HCEC 1CT (cell line): Measurements from ENCODE around the gene PDCD11.
"Not testable (repeated sequence)": the region's sequence is repeated elsewhere in the genome, so short reads cannot be mapped to it uniquely, and the experiment has no call there.

Experiments
- DNase-seq: peaks from one replicate; pipeline ENCODE4 v3.0.0-alpha.2; 2017

PDCD11 gene, protein sequence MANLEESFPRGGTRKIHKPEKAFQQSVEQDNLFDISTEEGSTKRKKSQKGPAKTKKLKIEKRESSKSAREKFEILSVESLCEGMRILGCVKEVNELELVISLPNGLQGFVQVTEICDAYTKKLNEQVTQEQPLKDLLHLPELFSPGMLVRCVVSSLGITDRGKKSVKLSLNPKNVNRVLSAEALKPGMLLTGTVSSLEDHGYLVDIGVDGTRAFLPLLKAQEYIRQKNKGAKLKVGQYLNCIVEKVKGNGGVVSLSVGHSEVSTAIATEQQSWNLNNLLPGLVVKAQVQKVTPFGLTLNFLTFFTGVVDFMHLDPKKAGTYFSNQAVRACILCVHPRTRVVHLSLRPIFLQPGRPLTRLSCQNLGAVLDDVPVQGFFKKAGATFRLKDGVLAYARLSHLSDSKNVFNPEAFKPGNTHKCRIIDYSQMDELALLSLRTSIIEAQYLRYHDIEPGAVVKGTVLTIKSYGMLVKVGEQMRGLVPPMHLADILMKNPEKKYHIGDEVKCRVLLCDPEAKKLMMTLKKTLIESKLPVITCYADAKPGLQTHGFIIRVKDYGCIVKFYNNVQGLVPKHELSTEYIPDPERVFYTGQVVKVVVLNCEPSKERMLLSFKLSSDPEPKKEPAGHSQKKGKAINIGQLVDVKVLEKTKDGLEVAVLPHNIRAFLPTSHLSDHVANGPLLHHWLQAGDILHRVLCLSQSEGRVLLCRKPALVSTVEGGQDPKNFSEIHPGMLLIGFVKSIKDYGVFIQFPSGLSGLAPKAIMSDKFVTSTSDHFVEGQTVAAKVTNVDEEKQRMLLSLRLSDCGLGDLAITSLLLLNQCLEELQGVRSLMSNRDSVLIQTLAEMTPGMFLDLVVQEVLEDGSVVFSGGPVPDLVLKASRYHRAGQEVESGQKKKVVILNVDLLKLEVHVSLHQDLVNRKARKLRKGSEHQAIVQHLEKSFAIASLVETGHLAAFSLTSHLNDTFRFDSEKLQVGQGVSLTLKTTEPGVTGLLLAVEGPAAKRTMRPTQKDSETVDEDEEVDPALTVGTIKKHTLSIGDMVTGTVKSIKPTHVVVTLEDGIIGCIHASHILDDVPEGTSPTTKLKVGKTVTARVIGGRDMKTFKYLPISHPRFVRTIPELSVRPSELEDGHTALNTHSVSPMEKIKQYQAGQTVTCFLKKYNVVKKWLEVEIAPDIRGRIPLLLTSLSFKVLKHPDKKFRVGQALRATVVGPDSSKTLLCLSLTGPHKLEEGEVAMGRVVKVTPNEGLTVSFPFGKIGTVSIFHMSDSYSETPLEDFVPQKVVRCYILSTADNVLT (N-terminal part only)

DNA sequence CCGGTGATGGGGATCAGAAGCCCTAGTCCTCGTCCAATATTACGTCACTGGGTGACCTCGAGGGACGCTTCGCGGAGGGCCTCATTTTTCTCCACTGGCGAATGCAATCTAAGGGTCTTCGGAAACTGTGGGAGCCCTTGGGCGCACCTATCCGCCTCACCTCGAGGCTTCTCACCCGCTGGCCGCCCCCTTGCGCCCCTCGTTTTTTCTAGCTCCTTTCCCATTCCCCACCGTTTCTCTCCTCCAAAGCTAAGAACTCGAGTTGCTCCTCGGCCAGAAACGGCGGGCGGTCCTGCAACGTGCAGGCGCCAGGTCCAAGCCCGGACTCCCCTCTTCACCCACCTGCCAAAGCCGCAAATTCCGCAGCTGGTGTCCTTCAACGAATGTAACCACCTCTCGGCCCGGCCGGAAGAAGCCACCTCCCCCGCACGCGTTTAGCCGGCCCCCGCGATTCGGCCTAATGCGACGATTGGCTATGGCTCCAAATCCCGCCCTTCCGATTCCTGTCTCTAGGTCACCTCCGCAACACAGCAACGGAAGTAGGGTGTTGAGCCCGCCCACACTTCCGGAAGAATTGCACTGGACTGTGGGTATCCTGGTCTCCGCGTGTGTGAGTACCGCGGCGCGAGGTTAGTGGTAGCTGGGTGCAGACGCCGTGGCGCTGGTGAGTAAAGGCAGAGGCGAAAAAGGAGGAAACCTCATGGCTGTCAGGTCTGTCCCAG lies at the start of gene PDCD11, which contains the start of gene ATP5MK:
Gene PDCD11 (plus strand): TSS at position 560 of the 722 bp plus-strand sequence. CDS start 1,801 bp downstream, outside the sequence.
Gene ATP5MK (minus strand): TSS at position 409 of the 722 bp plus-strand sequence. CDS start 4,018 bp downstream, outside the sequence.
- DNase-seq: peak; percentile 99

DNA sequence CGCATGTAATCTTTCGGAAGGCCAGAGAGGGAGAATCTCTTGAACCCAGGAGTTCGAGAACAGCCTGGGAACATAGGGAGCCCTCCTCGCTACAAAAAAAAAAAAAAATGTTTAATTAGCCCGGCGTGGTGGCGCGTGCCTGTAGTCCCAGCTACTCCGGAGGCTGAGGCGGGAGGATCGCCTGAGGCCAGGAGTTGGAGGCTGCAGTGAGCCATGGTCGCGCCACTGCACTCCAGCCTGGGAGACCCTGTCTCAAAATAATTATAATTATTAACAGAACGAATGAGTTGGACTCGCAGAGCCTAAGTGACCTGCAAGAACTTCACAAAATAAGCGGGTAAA lies 46.3 kb upstream of the PDCD11 start:
- no peak for DNase-seq

DNA sequence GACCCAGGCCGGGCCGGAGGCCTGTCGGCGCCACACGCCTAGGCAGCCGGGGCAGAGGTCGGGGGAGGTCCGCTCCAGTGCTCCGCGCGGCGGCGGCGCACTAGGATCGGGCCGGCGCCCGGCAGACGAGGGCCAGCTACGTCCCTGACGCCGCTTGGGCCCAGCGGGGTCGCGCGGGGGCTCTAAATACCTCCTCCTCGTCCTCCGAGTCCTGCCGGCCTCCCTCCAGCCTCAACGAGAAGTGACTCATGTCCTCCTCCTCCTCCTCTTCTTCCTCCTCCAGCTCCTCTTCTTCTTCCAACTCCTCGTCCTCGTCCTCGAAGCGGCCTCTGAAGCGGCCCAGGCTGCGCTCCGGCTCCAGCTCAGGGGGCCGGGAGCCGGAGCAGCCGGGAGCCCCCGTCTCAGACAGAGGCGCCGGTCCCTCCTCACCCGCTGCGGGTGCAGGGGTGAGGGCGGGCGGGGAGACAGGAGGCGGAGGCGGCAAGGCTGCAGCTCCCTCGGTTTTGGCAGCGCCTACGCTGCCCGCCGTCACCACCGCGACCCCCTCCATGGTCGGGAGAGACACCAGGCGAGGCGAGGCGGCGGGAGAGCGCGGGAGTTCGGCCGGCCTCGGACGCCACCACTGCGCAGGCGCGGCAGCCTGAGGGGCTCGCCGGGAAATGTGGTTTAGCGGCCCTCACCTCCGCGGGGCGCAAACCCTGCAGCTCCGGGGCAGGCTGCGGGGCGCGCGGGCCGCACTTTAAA lies 45.7 kb upstream of the PDCD11 start, which contains the start of gene PCGF6:
Gene PCGF6 (minus strand): TSS at position 624 of the 744 bp plus-strand sequence. CDS start 74 bp downstream, at position 550.
- peak; percentile 74 for DNase-seq

DNA sequence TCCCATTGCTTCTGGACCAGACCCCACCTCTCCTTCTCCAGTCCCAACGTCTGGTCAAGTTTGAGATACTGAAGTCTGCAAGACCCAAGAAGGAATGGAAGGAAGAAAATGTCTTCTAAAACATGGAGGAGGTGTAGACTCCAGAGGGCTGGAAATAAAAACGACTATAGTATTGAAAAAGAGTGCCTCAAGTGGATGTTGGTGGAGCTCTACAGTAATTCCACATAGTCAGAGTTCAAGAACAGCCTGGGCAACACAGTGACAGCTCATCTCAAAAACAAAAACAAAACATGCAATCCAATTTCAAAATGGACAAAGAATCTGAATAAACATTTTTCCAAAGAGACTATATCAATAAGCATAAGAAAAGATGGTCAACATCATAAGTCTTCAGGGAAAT lies 43.1 kb upstream of the PDCD11 start:
- DNase-seq: no peak

DNA sequence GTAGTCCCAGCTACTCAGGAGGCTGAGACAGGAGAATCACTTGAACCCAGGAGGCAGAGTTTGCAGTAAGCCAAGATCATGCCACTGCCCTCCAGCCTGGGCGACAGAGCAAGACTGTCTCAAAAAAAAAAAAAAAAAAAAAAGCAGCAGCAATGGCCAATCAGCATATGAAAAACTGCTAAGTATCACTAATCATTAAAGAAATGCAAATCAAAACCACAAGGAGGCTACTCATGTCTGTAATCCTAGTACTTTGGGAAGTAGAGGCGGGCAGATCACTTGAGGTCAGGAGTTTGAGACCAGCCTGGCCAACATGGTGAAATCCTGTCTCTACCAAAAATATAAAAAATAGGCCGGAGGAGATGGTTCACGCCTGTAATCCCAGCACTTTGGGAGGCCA lies 41.9 kb upstream of the PDCD11 start:
- DNase-seq: not testable (repeated sequence)

DNA sequence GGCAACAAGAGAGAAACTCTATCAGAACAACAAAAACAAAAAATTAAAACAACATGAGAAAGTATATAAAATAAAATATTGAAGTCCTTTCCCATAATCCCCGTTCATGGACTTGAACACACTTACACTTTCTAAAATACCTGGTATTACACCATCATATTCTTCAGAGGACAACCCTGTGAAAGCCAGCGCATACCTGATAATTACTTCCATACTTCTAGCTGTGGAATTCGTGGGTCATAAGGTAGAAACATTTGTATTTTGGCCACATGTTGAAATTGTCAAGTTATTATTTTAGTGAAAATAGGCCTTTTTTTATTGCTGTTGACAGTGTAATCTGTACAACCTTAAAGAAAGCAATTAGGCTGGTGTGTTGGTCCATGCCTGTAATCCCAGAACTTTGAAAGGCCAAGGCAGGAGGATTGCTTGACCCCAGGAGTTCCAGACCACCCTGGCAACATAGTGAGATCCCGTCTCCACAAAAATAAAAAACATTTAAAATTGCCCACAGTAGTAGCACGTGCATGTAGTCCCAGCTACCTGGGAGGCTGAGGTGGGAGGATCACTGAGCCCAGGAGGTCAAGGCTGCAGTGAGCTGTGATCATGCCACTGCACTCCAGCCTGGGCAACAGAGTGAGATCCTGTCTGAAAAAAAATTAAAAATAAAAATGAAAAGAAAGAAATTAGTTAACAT lies 40.4 kb upstream of the PDCD11 start:
- no peak for DNase-seq

DNA sequence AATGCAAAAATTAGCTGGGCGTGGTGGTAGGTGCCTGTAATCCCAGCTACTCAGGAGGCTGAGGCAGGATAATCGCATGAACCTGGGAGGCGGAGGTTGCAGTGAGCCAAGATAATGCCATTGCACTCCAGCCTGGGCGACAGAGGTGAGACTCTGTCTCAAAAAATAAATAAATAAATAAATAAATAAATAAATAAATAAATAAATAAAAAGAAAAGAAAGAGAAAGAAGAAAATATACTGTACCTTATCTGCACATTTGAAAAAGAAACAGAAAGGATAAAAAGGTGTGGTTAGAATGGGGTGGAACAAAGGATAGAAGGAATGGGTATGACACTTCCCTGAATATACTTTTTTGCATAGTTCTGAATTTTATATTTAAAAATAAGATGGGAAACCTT lies 36.9 kb upstream of the PDCD11 start:
- not testable (repeated sequence) for DNase-seq

DNA sequence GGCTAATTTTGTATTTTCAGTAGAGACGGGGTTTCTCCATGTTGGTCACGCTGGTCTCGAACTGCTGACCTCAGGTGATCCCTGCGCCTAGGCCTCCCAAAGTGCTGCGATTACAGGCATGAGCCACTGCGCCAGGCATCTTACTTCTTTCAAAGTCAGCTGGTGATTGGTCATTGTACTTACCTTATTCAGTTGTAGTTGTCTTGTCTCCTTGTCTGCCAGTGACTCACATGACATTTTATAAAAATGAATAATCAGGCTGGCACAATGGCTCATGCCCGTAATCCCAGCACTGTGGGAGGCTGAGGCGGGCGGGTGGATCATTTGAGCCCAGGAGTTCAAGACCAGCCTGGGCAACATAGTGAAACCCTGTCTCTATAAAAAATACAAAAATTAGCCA lies 35.6 kb upstream of the PDCD11 start:
- not testable (repeated sequence) for DNase-seq

DNA sequence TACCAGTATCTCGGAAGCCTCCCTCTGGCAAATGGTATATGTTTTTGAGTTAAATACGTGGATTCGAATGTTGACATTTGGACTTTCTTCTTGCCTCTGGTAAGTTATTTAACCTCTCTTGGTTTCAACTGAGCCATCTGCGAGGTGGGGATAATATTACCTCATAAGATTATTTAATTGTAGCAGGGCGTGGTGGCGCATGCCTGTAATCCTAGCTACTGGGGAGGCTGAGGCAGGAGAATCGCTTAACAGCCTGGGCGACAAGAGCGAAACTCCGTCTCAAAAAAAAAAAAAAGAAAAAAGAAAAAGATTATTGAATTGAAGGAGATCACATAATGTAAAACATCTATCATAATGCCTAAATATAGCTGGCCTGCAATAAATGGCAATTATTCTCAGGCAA lies 29.0 kb upstream of the PDCD11 start:
- no peak for DNase-seq

DNA sequence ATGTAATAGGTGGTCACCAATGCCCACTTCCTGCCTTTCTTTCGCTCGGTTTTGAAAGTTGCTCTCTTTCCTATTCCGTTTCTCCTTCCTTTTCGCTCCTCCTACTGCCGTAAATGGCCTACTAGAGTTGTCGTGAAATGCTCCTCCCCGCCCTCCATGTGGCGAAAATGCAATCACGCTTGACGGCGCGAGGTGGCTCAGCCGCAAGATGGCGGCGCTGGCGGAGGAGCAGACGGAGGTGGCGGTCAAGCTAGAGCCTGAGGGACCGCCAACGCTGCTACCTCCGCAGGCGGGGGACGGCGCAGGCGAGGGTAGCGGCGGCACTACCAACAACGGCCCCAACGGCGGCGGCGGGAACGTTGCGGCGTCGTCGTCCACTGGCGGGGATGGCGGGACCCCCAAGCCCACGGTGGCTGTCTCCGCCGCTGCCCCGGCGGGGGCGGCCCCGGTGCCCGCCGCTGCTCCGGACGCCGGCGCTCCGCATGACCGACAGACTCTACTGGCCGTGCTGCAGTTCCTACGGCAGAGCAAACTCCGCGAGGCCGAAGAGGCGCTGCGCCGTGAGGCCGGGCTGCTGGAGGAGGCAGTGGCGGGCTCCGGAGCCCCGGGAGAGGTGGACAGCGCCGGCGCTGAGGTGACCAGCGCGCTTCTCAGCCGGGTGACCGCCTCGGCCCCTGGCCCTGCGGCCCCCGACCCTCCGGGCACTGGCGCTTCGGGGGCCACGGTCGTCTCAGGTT lies 28.5 kb upstream of the PDCD11 start, which contains the start of gene TAF5:
Gene TAF5 (plus strand): TSS at position 195 of the 737 bp plus-strand sequence. CDS start 14 bp downstream, at position 209.
- peak; percentile 95 for DNase-seq

DNA sequence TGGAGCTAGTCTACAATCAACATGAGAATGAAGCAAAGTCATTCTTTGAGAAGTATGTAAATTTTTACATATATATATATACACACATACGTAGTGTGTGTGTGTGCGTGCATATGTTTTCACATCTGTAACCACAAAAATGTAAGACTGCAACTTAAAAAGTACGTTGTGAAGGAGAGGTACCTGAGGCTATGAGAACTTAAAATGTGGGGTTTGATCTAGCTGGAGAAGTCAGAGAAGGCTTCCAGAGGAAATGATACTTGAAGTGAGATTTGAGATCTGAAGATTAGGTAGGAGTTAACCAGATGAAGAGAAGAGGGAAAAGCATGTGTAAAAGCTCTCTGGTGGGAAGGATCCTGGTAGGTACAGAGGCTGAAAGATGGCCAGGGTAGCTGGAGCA lies 22.9 kb upstream of the PDCD11 start:
- DNase-seq: no peak

DNA sequence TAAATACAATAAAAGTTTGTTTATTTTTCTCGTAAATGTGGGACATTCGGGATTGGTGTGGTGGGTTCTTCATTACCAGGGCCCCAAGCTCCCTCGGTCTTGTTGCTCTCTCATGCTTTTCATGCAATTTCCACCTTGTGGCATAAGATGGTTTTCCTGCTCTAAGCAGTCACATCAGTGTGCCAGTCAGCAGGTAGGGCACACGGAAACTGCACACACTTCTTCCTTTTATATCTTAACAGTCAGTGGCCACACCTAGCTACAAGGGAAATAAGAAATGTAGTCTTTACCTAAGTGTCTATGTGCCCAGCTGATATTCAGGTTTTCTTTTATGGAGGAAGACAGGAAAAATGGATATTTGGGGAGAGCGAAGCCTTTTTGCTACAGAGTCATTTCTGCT lies 22.2 kb upstream of the PDCD11 start:
- no peak for DNase-seq

DNA sequence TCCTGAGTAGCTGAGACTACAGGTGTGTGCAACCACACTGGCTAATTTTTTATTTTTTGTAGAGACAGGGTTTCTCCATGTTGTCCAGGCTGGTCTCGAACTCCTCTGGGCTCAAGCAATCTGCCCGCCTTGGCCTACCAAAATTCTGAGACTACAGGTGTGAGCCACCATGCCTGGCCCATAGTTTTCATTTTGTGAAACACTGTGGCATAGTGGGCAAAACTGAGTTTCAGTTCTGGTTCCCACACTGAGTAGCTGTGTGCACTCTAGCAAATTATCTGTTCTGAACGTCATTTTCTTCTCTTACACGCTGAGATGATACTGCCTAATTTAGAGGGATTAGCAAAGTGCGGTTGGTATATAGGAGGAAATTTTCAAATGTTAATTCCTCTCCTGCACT lies 13.7 kb upstream of the PDCD11 start:
- no peak for DNase-seq

DNA sequence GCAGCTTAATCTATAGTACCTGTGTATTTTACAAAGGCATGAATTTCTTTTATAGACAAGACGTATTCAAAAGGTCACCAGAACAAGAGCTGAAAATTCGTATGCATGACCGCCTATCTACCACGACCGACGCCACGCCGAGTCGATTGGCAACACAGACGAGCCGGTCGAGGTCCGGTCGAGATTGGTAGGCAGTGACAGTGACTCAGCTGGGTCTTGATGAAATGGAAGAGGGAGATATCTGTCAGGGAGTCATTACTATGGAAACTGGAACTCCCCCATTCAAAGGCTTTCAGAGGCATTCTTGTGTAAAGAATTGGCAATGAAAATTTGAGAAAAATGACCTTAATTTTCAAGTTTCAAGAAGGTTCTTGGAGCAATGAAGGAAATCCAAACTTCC lies 2.2 kb upstream of the PDCD11 start:
- no peak for DNase-seq

DNA sequence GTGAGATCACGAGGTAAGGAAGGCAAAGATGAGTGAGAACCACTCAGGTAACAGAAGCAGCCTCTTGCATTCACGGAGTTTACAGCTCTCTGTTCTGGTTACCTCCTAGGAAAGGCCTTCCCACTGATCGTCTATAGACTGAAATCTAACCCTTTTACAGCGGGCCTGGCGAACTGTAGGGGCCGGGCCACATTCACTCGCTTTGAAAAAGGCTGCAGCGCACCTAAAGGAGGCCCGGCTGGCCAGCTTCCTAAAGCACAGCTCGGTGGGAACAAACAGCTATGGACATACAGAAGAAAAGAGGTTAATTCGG lies 716 bp upstream of the PDCD11 start:
- peak; percentile 5 for DNase-seq

DNA sequence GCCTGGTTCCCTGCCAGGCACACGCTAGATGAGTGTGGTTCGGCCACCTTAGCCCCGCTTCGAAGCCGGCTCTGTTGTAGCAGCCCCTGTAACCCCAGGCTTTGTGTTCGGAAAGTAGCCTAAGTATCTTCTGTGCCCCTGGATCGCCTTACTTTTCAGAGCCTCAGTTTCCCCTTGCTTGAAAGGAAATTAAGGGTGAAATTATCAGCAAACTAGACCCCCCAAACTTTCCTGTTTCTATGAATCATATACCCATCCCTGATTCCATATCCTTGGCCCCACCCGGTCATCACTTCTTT lies 312 bp downstream of the PDCD11 start:
- no peak for DNase-seq

DNA sequence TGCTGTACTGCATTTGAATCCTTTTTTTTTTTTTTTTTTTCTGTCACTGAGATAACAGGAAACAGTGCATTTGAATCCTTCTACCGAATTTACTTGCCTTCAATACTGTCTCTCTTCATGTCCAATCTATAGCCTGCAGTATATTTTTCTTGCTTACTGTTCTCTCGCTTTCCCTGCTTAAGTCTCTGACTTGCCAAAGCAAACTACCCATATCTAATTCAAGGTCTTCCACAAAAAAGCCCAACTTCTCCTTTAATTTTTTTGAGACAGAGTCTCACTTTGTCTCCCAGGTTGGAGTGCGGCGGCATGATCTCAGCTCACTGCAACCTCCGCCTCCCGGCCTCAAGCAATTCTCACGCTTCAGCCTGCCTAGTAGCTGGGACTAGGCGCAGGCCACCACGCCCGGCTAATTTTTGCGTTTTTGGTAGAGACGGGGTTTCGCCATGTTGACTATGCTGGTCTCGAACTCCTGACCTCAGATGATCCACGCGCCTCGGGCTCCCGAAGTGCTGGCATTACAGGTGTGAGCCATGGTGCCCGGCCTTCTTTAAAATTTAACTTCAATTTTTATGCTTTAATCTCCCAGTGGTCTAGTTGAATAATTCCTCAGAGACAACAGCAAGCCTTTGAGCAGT lies 882 bp downstream of the PDCD11 start:
- no peak for DNase-seq

DNA sequence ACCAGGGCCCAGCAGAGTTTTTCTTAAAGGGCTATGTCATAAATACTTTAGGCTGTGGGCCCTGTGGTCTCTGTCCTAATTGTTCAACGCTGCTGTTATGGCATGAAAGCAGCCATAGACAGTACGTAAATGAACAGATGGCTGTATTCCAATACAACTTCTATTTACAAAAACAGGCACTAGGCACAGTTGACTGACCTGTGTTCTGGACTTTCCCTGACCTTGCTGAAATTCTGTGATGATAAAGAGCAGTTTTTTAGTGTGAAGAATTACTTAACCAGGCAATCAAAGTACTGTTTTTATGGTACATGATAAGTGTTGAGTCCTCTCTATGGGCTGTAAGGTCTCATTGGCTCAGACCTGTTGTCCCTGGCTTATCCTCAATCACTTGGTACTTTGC lies 17.1 kb downstream of the PDCD11 start:
- DNase-seq: no peak

DNA sequence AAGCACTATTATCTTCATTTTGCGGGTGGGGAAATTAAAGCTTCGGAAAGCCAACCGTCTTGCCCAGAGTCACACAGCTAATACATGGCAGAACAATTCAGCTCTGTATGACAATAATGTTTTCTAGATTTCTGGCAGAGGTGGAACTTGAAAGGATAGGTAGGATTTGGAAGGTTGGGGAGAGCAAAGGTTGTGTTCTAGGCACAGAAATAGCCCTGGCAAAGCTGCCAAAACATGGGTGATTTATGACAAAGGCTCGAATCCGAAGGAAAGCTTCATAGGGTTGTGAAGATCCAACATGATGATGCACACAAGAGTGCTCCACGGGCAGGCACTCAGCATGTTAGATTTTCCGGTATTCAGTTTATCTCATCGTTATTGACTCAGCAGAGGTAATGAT lies 19.2 kb downstream of the PDCD11 start:
- DNase-seq: no peak
